Measurements from ENCODE around the gene CEP41.

The CEP41 gene

GRCh38 chr7:130446259-130446658 is 5.4 kb upstream of the CEP41 start:
- no peaks in the 10 kb centered on the region for H3K27me3 ChIP-seq (ENCODE audit: control insufficient read depth, insufficient read depth, low read length)
- H2AFZ ChIP-seq: no peak overlapping the region
- H3K36me3 ChIP-seq (ENCODE audit: control insufficient read depth, insufficient read depth, low read length): no peaks in the 10 kb centered on the region
- no peak overlapping the region for H3K4me2 ChIP-seq (ENCODE audit: low read length)
- TF ChIP-seq, protein P1, sequence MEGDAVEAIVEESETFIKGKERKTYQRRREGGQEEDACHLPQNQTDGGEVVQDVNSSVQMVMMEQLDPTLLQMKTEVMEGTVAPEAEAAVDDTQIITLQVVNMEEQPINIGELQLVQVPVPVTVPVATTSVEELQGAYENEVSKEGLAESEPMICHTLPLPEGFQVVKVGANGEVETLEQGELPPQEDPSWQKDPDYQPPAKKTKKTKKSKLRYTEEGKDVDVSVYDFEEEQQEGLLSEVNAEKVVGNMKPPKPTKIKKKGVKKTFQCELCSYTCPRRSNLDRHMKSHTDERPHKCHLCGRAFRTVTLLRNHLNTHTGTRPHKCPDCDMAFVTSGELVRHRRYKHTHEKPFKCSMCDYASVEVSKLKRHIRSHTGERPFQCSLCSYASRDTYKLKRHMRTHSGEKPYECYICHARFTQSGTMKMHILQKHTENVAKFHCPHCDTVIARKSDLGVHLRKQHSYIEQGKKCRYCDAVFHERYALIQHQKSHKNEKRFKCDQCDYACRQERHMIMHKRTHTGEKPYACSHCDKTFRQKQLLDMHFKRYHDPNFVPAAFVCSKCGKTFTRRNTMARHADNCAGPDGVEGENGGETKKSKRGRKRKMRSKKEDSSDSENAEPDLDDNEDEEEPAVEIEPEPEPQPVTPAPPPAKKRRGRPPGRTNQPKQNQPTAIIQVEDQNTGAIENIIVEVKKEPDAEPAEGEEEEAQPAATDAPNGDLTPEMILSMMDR (IDR thresholded peaks at IDR 0.05): no peak
- no peak overlapping the region for H3K27ac ChIP-seq
- no peaks in the 10 kb centered on the region for H3K9me3 ChIP-seq (ENCODE audit: control insufficient read depth, low read length)
- no peak overlapping the region for H3K4me3 ChIP-seq (ENCODE audit: low read depth, low read length)
- no peak overlapping the region for H3K9ac ChIP-seq
- peaks cover 6% of the 10 kb centered on the region for H3K4me1 ChIP-seq
- no peaks in the 10 kb centered on the region for H3K79me2 ChIP-seq

DNA sequence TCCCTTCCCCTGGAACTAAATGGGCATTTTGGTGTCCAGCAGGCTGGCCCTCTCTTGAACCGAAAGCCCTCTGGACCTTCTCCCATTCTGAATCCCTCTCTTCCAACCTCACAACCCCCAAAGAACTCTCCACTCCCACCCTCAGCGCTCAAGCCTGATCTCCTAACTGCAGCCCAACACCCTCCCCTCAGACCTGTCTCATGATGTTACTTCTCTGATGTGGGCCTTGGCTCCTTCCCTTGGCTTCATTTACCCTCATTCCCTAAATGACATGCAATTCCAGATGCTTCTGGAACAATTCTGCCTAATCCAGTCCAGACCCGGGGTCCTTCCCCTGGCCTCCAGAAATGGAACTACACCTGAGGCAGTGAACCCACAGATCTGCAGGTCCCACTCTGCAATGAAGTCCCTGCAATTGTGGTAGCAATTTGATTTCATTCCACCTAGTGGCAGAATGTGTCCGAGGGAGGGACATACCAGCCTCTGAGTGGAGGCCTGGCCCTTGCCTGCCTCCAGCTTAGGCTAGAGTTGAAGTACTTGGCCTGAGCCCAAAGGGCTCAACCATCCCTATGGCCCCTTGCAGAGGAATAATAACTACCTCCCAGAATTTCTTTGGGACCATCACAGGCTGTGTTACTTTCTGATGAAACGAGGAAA is 4.1 kb upstream of the CEP41 start:
- H3K36me3 ChIP-seq (ENCODE audit: control insufficient read depth, insufficient read depth, low read length): no peaks in the 10 kb centered on the region
- peaks cover 10% of the 10 kb centered on the region for H3K4me1 ChIP-seq
- no peak overlapping the region for H3K27ac ChIP-seq
- no peaks in the 10 kb centered on the region for H3K27me3 ChIP-seq (ENCODE audit: control insufficient read depth, insufficient read depth, low read length)
- H3K4me3 ChIP-seq (ENCODE audit: low read depth, low read length): no peak overlapping the region
- no peak overlapping the region for H3K9ac ChIP-seq
- no peak overlapping the region for H2AFZ ChIP-seq
- TF ChIP-seq, protein P1 (IDR thresholded peaks at IDR 0.05): no peak
- no peaks in the 10 kb centered on the region for H3K79me2 ChIP-seq
- H3K9me3 ChIP-seq (ENCODE audit: control insufficient read depth, low read length): no peaks in the 10 kb centered on the region
- H3K4me2 ChIP-seq (ENCODE audit: low read length): no peak overlapping the region

- H3K9ac ChIP-seq: no peak overlapping the region
- no peak overlapping the region for H3K27ac ChIP-seq
- no peak overlapping the region for H3K4me3 ChIP-seq (ENCODE audit: low read depth, low read length)
- H3K27me3 ChIP-seq (ENCODE audit: control insufficient read depth, insufficient read depth, low read length): no peaks in the 10 kb centered on the region
- no peak overlapping the region for H3K4me2 ChIP-seq (ENCODE audit: low read length)
- H3K79me2 ChIP-seq: no peaks in the 10 kb centered on the region
- peak overlapping the region; percentile 2 for H2AFZ ChIP-seq
- no peaks in the 10 kb centered on the region for H3K9me3 ChIP-seq (ENCODE audit: control insufficient read depth, low read length)
- no peaks in the 10 kb centered on the region for H3K36me3 ChIP-seq (ENCODE audit: control insufficient read depth, insufficient read depth, low read length)
- TF ChIP-seq, protein P1 (IDR thresholded peaks at IDR 0.05): no peak
- peaks cover 10% of the 10 kb centered on the region for H3K4me1 ChIP-seq
These were observed 3.4 kb upstream of the CEP41 start for GRCh38 chr7:130444234-130444633.

GRCh38 chr7:130442601-130443000 is 1.8 kb upstream of the CEP41 start:
- Histone ChIP-seq H3K79me2 (no peaks in the 10 kb centered on the region), H3K27me3 (ENCODE audit: control insufficient read depth, insufficient read depth, low read length) (no peaks in the 10 kb centered on the region), H3K4me3 (ENCODE audit: low read depth, low read length) (no peak overlapping the region), H2AFZ (no peak overlapping the region), H3K9ac (no peak overlapping the region), H3K27ac (no peak overlapping the region), H3K36me3 (ENCODE audit: control insufficient read depth, insufficient read depth, low read length) (no peaks in the 10 kb centered on the region), H3K9me3 (ENCODE audit: control insufficient read depth, low read length) (no peaks in the 10 kb centered on the region), H3K4me2 (ENCODE audit: low read length) (no peak overlapping the region), H3K4me1 (peaks cover 10% of the 10 kb centered on the region)
- TF ChIP-seq, protein P1 (IDR thresholded peaks at IDR 0.05): no peak

GRCh38 chr7:130441408-130441869 is 623 bp upstream of the CEP41 start:
- peaks cover 10% of the 10 kb centered on the region for H3K4me1 ChIP-seq
- peak overlapping the region; percentile 73 for H3K4me2 ChIP-seq (ENCODE audit: low read length)
- H3K9ac ChIP-seq: no peak overlapping the region
- H3K36me3 ChIP-seq (ENCODE audit: control insufficient read depth, insufficient read depth, low read length): no peaks in the 10 kb centered on the region
- TF ChIP-seq, protein P1 (IDR thresholded peaks at IDR 0.05): no peak
- peak overlapping the region; percentile 98 for H2AFZ ChIP-seq
- H3K9me3 ChIP-seq (ENCODE audit: control insufficient read depth, low read length): no peaks in the 10 kb centered on the region
- H3K79me2 ChIP-seq: no peaks in the 10 kb centered on the region
- peak overlapping the region; percentile 91 for H3K27ac ChIP-seq
- H3K27me3 ChIP-seq (ENCODE audit: control insufficient read depth, insufficient read depth, low read length): no peaks in the 10 kb centered on the region
- peak overlapping the region; percentile 83 for H3K4me3 ChIP-seq (ENCODE audit: low read depth, low read length)
